Caco-2 (cell line): Measurements from ENCODE around the gene SOD3. TPM values are rescaled to one million over a fixed set of nuclear protein-coding genes. Genes with fewer than 3 reads are reported as not detected.

Source experiments
- BruUV-seq: library from RNA; stranded (reverse); fragments of 400-500 nt; replicated peaks from 2 replicates; lab custom pipeline; 2021; lab: Mats Ljungman, UMichigan
- CTCF ChIA-PET: fragments of 300-600 bp; sonication (Branson Sonifier 250); formaldehyde crosslinking; loops from one replicate; lab custom pipeline; 2022; ENCODE audit warnings: antibody characterized with exemption; lab: Charles Lee
- POLR2A ChIA-PET: fragments of 300-600 bp; sonication (Branson Sonifier 250); formaldehyde crosslinking; loops from one replicate; lab custom pipeline; 2022; ENCODE audit warnings: antibody characterized with exemption; lab: Charles Lee
- DNase-seq, 2 experiments: peaks; one replicate each; pipeline versions ENCODE4 v3.0.0 to v3.0.0-alpha.2; 2020 to 2022
- H3K27me3 ChIP-seq: replicated peaks from 2 replicates; pipeline ENCODE4 v1.6.0; 2011; ENCODE audit warnings: low read length; ENCODE audit not compliant: control insufficient read depth, insufficient read depth
- H3K36me3 ChIP-seq: 2 replicates; pipeline ENCODE4 v1.5.1; 2011; ENCODE audit warnings: low read length; ENCODE audit not compliant: control insufficient read depth, insufficient read depth
- H3K4me1 ChIP-seq: fragments of 250-450 bp; sonication (Bioruptor Pico); 2 replicates; pipeline ENCODE4 v1.5.1; 2020; ENCODE audit warnings: mild to moderate bottlenecking
- H3K4me3 ChIP-seq: 2 replicates; pipeline ENCODE4 v1.5.1; 2011; ENCODE audit warnings: low read depth, mild to moderate bottlenecking, control low read depth, low read length
- H3K9me3 ChIP-seq: fragments of 250-450 bp; sonication (Bioruptor Pico); 2 replicates; pipeline ENCODE4 v1.5.1; 2020; ENCODE audit warnings: mild to moderate bottlenecking, moderate library complexity
- H3K27ac Mint-ChIP-seq: one replicate; pipeline ENCODE4 v1.8.0; 2022; ENCODE audit warnings: mixed read lengths; ENCODE audit not compliant: unreplicated experiment
- H3K27me3 Mint-ChIP-seq: one replicate; pipeline ENCODE4 v1.8.0; 2022; ENCODE audit warnings: mixed read lengths; ENCODE audit not compliant: insufficient read depth, unreplicated experiment
- H3K36me3 Mint-ChIP-seq: one replicate; pipeline ENCODE4 v1.8.0; 2022; ENCODE audit warnings: mild to moderate bottlenecking, mixed read lengths; ENCODE audit not compliant: insufficient read depth, unreplicated experiment
- H3K4me1 Mint-ChIP-seq: one replicate; pipeline ENCODE4 v1.8.0; 2022; ENCODE audit warnings: low read depth, mixed read lengths; ENCODE audit not compliant: unreplicated experiment
- H3K4me3 Mint-ChIP-seq: one replicate; pipeline ENCODE4 v1.8.0; 2022; ENCODE audit warnings: mild to moderate bottlenecking, moderate library complexity, mixed read lengths; ENCODE audit not compliant: unreplicated experiment
- H3K9me3 Mint-ChIP-seq: one replicate; pipeline ENCODE4 v1.8.0; 2022; ENCODE audit warnings: mixed read lengths; ENCODE audit not compliant: unreplicated experiment
- intact Hi-C: fragments of 100-400 bp; cut with micrococcal nuclease; formaldehyde crosslinking; loops from one replicate; pipeline ENCODE4 v1.10.0; 2022; ENCODE audit not compliant: unreplicated experiment
- total RNA-seq: library from RNA; stranded (reverse); gene quantifications from 2 replicates; pipeline ENCODE4 v1.2.3, GENCODE V29; 2022
- TF ChIP-seq, protein P1 (sequence below), 2 experiments: fragments of 200-600 bp in 1 of 2; IDR thresholded peaks; 1 replicate in 1 of 2; 2 replicates in 1 of 2; pipeline versions ENCODE4 v1.5.1 to v1.8.0; 2011 to 2022; ENCODE audit warnings: antibody characterized with exemption in 1 of 2, control low read depth in 1 of 2, inconsistent platforms in 1 of 2, low read depth in 1 of 2, low read length in 1 of 2, mild to moderate bottlenecking in 1 of 2, moderate library complexity in 1 of 2; ENCODE audit not compliant: insufficient read depth in 1 of 2, severe bottlenecking in 1 of 2, unreplicated experiment in 1 of 2

The SOD3 gene
- total RNA-seq, 1 experiment from 2014 or later, result 6.6 TPM

DNA sequence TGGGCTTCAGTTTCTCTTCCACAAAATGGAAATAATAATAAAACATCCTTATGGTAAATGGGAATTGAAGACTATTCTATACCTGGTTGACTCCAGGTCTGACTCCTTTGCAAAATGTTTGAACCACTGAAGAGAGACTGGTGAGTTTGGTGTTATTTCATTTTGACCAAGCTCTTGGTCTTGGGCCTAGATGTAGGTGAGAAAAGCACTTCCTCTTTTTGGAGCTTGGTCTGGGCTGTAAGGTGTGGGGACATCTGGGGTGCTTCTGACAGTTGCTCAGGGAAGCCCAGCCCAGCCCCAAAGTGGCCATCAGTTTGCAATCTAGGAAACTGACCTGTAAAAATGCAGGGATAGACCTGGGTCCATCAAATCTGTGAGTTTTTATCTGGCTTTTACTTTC is 26.8 kb upstream of the SOD3 start:
- Mint-ChIP-seq H3K36me3 (no peaks in the 10 kb centered on the region), H3K27me3 (no peaks in the 10 kb centered on the region), H3K9me3 (peaks cover 6% of the 10 kb centered on the region), H3K4me3 (no peak overlapping the region), H3K27ac (no peak overlapping the region), H3K4me1 (peaks cover 8% of the 10 kb centered on the region)
- ChIA-PET CTCF (no interaction called here), POLR2A (no interaction called here)
- Histone ChIP-seq H3K9me3 (no peaks in the 10 kb centered on the region), H3K27me3 (no peaks in the 10 kb centered on the region), H3K36me3 (no peaks in the 10 kb centered on the region), H3K4me1 (peaks cover 7% of the 10 kb centered on the region), H3K4me3 (no peak overlapping the region)
- intact Hi-C loops, result no loop called here
- TF ChIP-seq, protein P1, sequence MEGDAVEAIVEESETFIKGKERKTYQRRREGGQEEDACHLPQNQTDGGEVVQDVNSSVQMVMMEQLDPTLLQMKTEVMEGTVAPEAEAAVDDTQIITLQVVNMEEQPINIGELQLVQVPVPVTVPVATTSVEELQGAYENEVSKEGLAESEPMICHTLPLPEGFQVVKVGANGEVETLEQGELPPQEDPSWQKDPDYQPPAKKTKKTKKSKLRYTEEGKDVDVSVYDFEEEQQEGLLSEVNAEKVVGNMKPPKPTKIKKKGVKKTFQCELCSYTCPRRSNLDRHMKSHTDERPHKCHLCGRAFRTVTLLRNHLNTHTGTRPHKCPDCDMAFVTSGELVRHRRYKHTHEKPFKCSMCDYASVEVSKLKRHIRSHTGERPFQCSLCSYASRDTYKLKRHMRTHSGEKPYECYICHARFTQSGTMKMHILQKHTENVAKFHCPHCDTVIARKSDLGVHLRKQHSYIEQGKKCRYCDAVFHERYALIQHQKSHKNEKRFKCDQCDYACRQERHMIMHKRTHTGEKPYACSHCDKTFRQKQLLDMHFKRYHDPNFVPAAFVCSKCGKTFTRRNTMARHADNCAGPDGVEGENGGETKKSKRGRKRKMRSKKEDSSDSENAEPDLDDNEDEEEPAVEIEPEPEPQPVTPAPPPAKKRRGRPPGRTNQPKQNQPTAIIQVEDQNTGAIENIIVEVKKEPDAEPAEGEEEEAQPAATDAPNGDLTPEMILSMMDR (IDR thresholded peaks at IDR 0.05; ENCODE audit: insufficient read depth in 1 of 2, low read depth in 1 of 2, low read length in 1 of 2, severe bottlenecking in 1 of 2, unreplicated experiment in 1 of 2), result no peak
- no peak for DNase-seq
- no TSS peak for BruUV-seq

DNA sequence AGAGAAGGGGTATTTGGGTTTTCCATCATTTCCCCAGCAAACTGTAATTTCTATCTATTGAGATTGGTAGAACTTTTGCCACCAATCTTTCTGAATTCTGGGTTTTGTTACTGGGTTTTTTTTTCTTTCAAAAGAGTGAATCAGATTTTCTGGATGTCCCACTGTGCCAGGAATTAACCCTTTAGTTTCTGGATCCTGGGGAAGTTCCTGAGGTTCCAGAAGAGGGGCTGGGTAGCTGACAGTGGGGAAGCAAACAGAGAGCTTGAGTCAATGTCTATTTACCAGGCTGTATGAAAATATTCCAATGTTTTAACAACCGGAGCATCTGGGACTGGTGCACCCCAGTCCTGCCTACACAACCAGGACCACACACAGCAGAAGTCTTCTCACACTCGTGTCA is 25.8 kb upstream of the SOD3 start:
- BruUV-seq, result no TSS peak
- no peak for DNase-seq

DNA sequence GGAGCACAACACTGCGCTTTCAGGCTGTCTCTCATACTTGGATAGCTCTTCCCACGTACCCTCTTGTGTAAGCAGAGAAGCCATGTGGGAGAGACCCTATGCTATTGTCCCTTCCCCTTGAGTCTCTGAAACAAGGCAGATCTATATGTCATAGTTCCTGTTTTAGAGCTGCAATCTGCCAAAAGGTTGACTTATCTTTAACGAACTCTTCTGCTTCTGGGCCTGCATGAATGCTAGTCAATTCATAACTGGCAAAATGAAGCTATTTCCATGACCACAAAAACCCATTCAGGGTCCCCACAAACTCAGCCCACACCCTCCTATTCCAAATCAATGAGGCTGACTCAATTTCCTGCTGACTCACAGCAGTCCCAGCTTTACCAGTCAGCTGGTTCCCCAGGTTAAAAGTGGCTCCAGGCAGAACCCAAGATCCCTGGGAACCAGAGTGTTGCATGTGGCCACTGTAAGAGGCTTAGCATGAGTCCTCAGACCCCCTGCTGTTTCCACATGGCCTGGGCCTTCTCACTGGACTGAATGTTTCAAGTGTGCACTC is 25.3 kb upstream of the SOD3 start:
- peaks cover 6% of the 10 kb centered on the region for H3K9me3 Mint-ChIP-seq
- intact Hi-C loops, result no loop called here
- no TSS peak for BruUV-seq
- H3K4me3 Mint-ChIP-seq, result no peak overlapping the region
- H3K4me1 ChIP-seq, result no peaks in the 10 kb centered on the region
- H3K4me1 Mint-ChIP-seq, result no peaks in the 10 kb centered on the region
- ChIA-PET CTCF (no interaction called here), POLR2A (no interaction called here)
- no peaks in the 10 kb centered on the region for H3K9me3 ChIP-seq
- TF ChIP-seq, protein P1 (IDR thresholded peaks at IDR 0.05; ENCODE audit: insufficient read depth in 1 of 2, low read depth in 1 of 2, low read length in 1 of 2, severe bottlenecking in 1 of 2, unreplicated experiment in 1 of 2), result no peak
- no peaks in the 10 kb centered on the region for H3K27me3 ChIP-seq
- no peaks in the 10 kb centered on the region for H3K27me3 Mint-ChIP-seq
- no peaks in the 10 kb centered on the region for H3K36me3 ChIP-seq
- H3K4me3 ChIP-seq, result no peak overlapping the region
- no peak overlapping the region for H3K27ac Mint-ChIP-seq
- no peaks in the 10 kb centered on the region for H3K36me3 Mint-ChIP-seq
- no peak for DNase-seq

More for the DNA sequence above, 25.8 kb upstream of the SOD3 start:
- ChIA-PET CTCF (no interaction called here), POLR2A (no interaction called here)
- Histone ChIP-seq H3K4me1 (no peaks in the 10 kb centered on the region; the same call in 1 of the 2 replicates), H3K4me3 (no peak overlapping the region), H3K36me3 (no peaks in the 10 kb centered on the region), H3K9me3 (no peaks in the 10 kb centered on the region), H3K27me3 (no peaks in the 10 kb centered on the region)
- Mint-ChIP-seq H3K27me3 (no peaks in the 10 kb centered on the region), H3K36me3 (no peaks in the 10 kb centered on the region), H3K9me3 (peaks cover 6% of the 10 kb centered on the region), H3K4me1 (no peaks in the 10 kb centered on the region), H3K4me3 (no peak overlapping the region), H3K27ac (no peak overlapping the region)
- intact Hi-C loops, result no loop called here
- TF ChIP-seq, protein P1 (IDR thresholded peaks at IDR 0.05; ENCODE audit: insufficient read depth in 1 of 2, low read depth in 1 of 2, low read length in 1 of 2, severe bottlenecking in 1 of 2, unreplicated experiment in 1 of 2), result no peak
